WTC11 (cell line): ENCODE data around the gene SORL1. TPM values are rescaled to one million over a fixed set of nuclear protein-coding genes. Genes with fewer than 3 reads are reported as not detected.

Experiments used
- ATAC-seq: fragments of 200-7000 bp; cut with Tn5 transposase; 2 replicates; pipeline ENCODE4 v1.10.0; 2021; ENCODE audit warnings: mild to moderate bottlenecking, moderate library complexity
- CTCF ChIA-PET: fragments of 300-600 bp; sonication (Branson Sonifier 250); formaldehyde crosslinking; loops from one replicate; lab custom pipeline; 2021; ENCODE audit warnings: antibody characterized with exemption; lab: Charles Lee
- POLR2A ChIA-PET: fragments of 350-600 bp; sonication (Branson Sonifier 250); formaldehyde crosslinking; loops from one replicate; lab custom pipeline; 2021; ENCODE audit warnings: antibody characterized with exemption; lab: Charles Lee
- DNase-seq: peaks from one replicate; pipeline ENCODE4 v3.0.0; 2021; ENCODE audit warnings: low spot score
- H3K27ac Mint-ChIP-seq: 2 replicates; pipeline ENCODE4 v1.8.0; 2021; ENCODE audit warnings: mixed read lengths
- H3K27me3 Mint-ChIP-seq: 2 replicates; pipeline ENCODE4 v1.8.0; 2021; ENCODE audit warnings: low read depth, mild to moderate bottlenecking, moderate library complexity, mixed read lengths
- H3K36me3 Mint-ChIP-seq: 2 replicates; pipeline ENCODE4 v1.8.0; 2021; ENCODE audit warnings: mixed read lengths
- H3K4me1 Mint-ChIP-seq: 2 replicates; pipeline ENCODE4 v1.8.0; 2022; ENCODE audit warnings: mixed read lengths
- H3K4me3 Mint-ChIP-seq: 2 replicates; pipeline ENCODE4 v1.8.0; 2021; ENCODE audit warnings: mild to moderate bottlenecking, moderate library complexity, mixed read lengths
- H3K9me3 Mint-ChIP-seq: 2 replicates; pipeline ENCODE4 v1.8.0; 2021; ENCODE audit warnings: mixed read lengths
- EMX1 ChIP-seq: fragments of 250-450 bp; sonication (Bioruptor Pico); IDR thresholded peaks from 2 replicates; pipeline ENCODE4 v1.8.0; 2021; ENCODE audit warnings: mild to moderate bottlenecking
- FOXK1 ChIP-seq: sonication (generic); formaldehyde crosslinking; IDR thresholded peaks from 2 replicates; pipeline ENCODE4 v1.8.0; 2022; ENCODE audit warnings: mild to moderate bottlenecking, moderate library complexity, missing genetic modification reagents
- FOXP1 ChIP-seq: sonication (generic); formaldehyde crosslinking; IDR thresholded peaks from 2 replicates; pipeline ENCODE4 v1.8.0; 2022; ENCODE audit warnings: missing genetic modification reagents, mild to moderate bottlenecking, moderate library complexity, borderline replicate concordance
- GABPB1 ChIP-seq: sonication (generic); formaldehyde crosslinking; IDR thresholded peaks from 2 replicates; pipeline ENCODE4 v1.8.1; 2023; ENCODE audit warnings: mild to moderate bottlenecking, missing genetic modification reagents
- OVOL2 ChIP-seq: fragments of 250-450 bp; sonication (Bioruptor Pico); IDR thresholded peaks from 2 replicates; pipeline ENCODE4 v1.9.0; 2021; ENCODE audit warnings: mild to moderate bottlenecking, borderline replicate concordance
- TEAD1 ChIP-seq: sonication (generic); formaldehyde crosslinking; IDR thresholded peaks from 2 replicates; pipeline ENCODE4 v1.8.0; 2022; ENCODE audit warnings: mild to moderate bottlenecking, missing genetic modification reagents
- total RNA-seq: library from RNA; stranded (reverse); gene quantifications from 3 replicates; pipeline ENCODE4 v1.2.3, GENCODE V29; 2021
- TF ChIP-seq, protein P1 (sequence below): sonication (generic); formaldehyde crosslinking; IDR thresholded peaks from 2 replicates; pipeline ENCODE4 v1.8.0; 2022; ENCODE audit warnings: mild to moderate bottlenecking, missing genetic modification reagents
- TF ChIP-seq, protein P2 (sequence below): sonication (generic); formaldehyde crosslinking; IDR thresholded peaks from 2 replicates; pipeline ENCODE4 v1.8.0; 2022; ENCODE audit warnings: mild to moderate bottlenecking, missing genetic modification reagents
- TF ChIP-seq, protein P3 (sequence below): sonication (generic); formaldehyde crosslinking; IDR thresholded peaks from 2 replicates; pipeline ENCODE4 v1.8.0; 2022; ENCODE audit warnings: missing genetic modification reagents
- TF ChIP-seq, protein P4 (sequence below): sonication (generic); formaldehyde crosslinking; IDR thresholded peaks from 2 replicates; pipeline ENCODE4 v1.8.1; 2022; ENCODE audit warnings: mild to moderate bottlenecking, missing genetic modification reagents, moderate library complexity, borderline replicate concordance
- TF ChIP-seq, protein P5 (sequence below): fragments of 250-450 bp; sonication (Bioruptor Pico); conservative IDR thresholded peaks from 2 replicates; pipeline ENCODE4 v1.9.0; 2021; ENCODE audit warnings: mild to moderate bottlenecking
- TF ChIP-seq, protein P6 (sequence below): sonication (generic); formaldehyde crosslinking; IDR thresholded peaks from 2 replicates; pipeline ENCODE4 v1.8.1; 2022; ENCODE audit warnings: mild to moderate bottlenecking, moderate library complexity, missing genetic modification reagents

SORL1 gene
- total RNA-seq, 1 experiment from 2014 or later: 87.1 TPM

DNA sequence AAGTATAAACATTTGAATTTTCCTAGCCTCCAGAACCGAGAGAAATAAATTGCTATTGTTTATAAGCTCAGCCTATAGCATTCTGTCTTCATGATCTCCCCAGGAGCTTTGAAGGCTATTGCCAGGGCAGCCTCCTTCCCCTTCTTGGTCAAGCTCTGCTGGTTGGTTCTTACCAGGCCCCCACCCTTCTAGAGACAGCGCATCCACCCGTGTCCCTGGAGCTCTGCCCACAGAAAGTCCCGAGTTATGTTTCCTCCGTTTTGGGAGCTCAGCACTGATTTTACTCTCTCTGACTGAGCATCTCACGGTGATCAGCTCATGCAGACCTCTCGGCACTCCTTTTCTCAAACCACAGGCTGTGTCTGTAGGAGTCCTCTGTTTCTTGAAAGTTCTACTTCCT lies 124.4 kb downstream of the SORL1 start (continued):
- TF ChIP-seq, protein P1, sequence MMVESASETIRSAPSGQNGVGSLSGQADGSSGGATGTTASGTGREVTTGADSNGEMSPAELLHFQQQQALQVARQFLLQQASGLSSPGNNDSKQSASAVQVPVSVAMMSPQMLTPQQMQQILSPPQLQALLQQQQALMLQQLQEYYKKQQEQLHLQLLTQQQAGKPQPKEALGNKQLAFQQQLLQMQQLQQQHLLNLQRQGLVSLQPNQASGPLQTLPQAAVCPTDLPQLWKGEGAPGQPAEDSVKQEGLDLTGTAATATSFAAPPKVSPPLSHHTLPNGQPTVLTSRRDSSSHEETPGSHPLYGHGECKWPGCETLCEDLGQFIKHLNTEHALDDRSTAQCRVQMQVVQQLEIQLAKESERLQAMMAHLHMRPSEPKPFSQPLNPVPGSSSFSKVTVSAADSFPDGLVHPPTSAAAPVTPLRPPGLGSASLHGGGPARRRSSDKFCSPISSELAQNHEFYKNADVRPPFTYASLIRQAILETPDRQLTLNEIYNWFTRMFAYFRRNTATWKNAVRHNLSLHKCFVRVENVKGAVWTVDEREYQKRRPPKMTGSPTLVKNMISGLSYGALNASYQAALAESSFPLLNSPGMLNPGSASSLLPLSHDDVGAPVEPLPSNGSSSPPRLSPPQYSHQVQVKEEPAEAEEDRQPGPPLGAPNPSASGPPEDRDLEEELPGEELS: no peak
- TF ChIP-seq EMX1 (CRISPR knock-in tag): no peak
- TF ChIP-seq, all 79 proteins: peak for 0

DNA sequence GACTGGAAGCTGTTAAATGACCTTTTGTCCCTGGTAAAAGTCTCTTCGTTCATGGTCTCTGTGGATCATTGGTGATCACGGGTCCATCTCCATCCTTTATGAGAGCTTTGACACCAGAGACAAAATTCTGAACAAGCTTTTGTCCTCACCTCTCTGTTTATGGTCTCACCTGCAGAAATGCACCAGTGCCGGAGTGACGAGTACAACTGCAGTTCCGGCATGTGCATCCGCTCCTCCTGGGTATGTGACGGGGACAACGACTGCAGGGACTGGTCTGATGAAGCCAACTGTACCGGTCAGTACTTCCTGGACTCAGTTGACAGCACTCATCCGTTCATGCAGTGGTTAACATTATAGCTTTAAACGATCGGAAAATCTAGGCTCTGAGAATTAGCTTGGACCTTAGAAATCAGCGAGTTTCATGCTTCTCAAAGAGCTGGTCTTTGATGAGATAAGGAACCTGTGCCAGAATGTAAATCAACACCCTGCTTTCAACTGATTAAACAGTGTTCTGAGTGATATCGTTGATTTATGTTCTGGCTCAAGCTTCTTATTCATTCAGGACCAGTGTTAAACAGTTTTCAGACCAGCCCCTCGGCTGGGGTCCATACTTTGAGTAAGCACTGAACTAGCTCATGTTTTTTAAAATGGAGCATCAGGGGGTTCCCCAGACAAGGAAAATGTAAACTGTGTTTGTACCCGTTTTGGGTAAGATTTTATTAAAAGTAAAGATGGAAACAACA lies 125.2 kb downstream of the SORL1 start:
- H3K27me3 Mint-ChIP-seq: no peaks in the 10 kb centered on the region
- ATAC-seq (no peak), DNase-seq (no peak)
- H3K4me1 Mint-ChIP-seq: peaks cover 7% of the 10 kb centered on the region
- H3K27ac Mint-ChIP-seq: no peak overlapping the region
- H3K36me3 Mint-ChIP-seq: peaks cover 84% of the 10 kb centered on the region
- H3K9me3 Mint-ChIP-seq: peaks cover 12% of the 10 kb centered on the region
- POLR2A ChIA-PET: no interaction called here
- CTCF ChIA-PET: no interaction called here
- no peak overlapping the region for H3K4me3 Mint-ChIP-seq
- TF ChIP-seq, protein P2, sequence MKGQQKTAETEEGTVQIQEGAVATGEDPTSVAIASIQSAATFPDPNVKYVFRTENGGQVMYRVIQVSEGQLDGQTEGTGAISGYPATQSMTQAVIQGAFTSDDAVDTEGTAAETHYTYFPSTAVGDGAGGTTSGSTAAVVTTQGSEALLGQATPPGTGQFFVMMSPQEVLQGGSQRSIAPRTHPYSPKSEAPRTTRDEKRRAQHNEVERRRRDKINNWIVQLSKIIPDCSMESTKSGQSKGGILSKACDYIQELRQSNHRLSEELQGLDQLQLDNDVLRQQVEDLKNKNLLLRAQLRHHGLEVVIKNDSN: no peak
- TF ChIP-seq, protein P3, sequence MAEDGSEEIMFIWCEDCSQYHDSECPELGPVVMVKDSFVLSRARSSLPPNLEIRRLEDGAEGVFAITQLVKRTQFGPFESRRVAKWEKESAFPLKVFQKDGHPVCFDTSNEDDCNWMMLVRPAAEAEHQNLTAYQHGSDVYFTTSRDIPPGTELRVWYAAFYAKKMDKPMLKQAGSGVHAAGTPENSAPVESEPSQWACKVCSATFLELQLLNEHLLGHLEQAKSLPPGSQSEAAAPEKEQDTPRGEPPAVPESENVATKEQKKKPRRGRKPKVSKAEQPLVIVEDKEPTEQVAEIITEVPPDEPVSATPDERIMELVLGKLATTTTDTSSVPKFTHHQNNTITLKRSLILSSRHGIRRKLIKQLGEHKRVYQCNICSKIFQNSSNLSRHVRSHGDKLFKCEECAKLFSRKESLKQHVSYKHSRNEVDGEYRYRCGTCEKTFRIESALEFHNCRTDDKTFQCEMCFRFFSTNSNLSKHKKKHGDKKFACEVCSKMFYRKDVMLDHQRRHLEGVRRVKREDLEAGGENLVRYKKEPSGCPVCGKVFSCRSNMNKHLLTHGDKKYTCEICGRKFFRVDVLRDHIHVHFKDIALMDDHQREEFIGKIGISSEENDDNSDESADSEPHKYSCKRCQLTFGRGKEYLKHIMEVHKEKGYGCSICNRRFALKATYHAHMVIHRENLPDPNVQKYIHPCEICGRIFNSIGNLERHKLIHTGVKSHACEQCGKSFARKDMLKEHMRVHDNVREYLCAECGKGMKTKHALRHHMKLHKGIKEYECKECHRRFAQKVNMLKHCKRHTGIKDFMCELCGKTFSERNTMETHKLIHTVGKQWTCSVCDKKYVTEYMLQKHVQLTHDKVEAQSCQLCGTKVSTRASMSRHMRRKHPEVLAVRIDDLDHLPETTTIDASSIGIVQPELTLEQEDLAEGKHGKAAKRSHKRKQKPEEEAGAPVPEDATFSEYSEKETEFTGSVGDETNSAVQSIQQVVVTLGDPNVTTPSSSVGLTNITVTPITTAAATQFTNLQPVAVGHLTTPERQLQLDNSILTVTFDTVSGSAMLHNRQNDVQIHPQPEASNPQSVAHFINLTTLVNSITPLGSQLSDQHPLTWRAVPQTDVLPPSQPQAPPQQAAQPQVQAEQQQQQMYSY (CRISPR knock-in tag): no peak
- TF ChIP-seq, protein P4, sequence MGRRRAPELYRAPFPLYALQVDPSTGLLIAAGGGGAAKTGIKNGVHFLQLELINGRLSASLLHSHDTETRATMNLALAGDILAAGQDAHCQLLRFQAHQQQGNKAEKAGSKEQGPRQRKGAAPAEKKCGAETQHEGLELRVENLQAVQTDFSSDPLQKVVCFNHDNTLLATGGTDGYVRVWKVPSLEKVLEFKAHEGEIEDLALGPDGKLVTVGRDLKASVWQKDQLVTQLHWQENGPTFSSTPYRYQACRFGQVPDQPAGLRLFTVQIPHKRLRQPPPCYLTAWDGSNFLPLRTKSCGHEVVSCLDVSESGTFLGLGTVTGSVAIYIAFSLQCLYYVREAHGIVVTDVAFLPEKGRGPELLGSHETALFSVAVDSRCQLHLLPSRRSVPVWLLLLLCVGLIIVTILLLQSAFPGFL: no peak
- TF ChIP-seq FOXP1 (no peak), FOXK1 (CRISPR knock-in tag) (no peak), TEAD1 (CRISPR knock-in tag) (no peak), GABPB1 (CRISPR knock-in tag) (no peak), OVOL2 (CRISPR knock-in tag) (no peak)
- TF ChIP-seq, protein P5, sequence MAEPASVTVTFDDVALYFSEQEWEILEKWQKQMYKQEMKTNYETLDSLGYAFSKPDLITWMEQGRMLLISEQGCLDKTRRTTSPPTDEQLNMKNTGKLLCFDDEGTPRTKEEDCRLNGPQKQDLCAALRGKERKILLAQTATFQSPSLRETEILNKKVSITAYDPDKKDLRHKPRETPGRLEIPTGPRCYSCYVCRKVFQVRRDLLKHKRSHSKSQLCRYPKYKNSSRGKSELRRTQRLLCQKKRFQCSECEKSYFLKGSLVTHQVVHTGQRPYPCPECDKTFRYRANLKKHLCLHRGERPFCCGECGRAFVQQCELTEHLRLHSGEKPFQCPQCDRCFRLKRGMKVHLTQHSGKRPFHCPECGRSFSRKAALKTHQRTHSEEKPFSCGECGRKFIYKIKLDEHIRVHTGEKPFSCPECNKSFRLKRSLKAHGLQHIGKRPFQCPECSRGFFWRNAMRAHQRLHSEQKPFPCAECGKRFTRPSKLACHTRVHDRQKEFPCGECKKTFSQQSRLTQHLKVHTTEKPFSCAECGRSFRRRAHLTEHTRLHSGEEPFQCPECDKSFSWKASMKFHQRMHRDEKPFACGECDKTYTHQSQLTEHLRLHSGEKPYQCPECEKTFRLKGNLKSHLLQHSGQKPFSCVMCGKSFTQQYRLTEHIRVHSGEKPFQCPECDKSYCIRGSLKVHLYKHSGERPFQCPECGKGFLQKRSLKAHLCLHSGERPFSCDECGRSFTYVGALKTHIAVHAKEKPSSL (CRISPR knock-in tag): no peak
- TF ChIP-seq, protein P1: no peak
- TF ChIP-seq, protein P6, sequence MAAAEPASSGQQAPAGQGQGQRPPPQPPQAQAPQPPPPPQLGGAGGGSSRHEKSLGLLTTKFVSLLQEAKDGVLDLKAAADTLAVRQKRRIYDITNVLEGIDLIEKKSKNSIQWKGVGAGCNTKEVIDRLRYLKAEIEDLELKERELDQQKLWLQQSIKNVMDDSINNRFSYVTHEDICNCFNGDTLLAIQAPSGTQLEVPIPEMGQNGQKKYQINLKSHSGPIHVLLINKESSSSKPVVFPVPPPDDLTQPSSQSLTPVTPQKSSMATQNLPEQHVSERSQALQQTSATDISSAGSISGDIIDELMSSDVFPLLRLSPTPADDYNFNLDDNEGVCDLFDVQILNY (CRISPR knock-in tag): no peak
